Activated naive CD8-positive, alpha-beta T cell treated with anti-CD3 and anti-CD28 coated beads for 36 hours (primary cell): ENCODE measurements around the gene PLA2G3. TPM values are rescaled to one million over a fixed set of nuclear protein-coding genes. Genes with fewer than 3 reads are reported as not detected.
"Not testable (repeated sequence)": the region's sequence is repeated elsewhere in the genome, so short reads cannot be mapped to it uniquely, and the experiment has no call there.

ENCODE experiments used
- DNase-seq: peaks from one replicate; pipeline ENCODE4 v3.0.0; 2021
- H3K27ac Mint-ChIP-seq: one replicate; pipeline ENCODE4 v1.8.0; 2022; ENCODE audit warnings: mild to moderate bottlenecking, moderate library complexity, mixed read lengths
- H3K27me3 Mint-ChIP-seq: one replicate; pipeline ENCODE4 v1.8.0; 2022; ENCODE audit warnings: mild to moderate bottlenecking, mixed read lengths
- H3K36me3 Mint-ChIP-seq: one replicate; pipeline ENCODE4 v1.8.0; 2021; ENCODE audit warnings: mild to moderate bottlenecking, mixed read lengths
- H3K4me1 Mint-ChIP-seq: one replicate; pipeline ENCODE4 v1.8.0; 2021; ENCODE audit warnings: mixed read lengths
- H3K4me3 Mint-ChIP-seq: one replicate; pipeline ENCODE4 v1.8.0; 2022; ENCODE audit warnings: mild to moderate bottlenecking, moderate library complexity, mixed read lengths
- H3K9me3 Mint-ChIP-seq: one replicate; pipeline ENCODE4 v1.8.0; 2022; ENCODE audit warnings: mixed read lengths
- total RNA-seq, 2 experiments: library from RNA; stranded (reverse); gene quantifications; one replicate each; pipeline ENCODE4 v1.2.3, GENCODE V29; 2021

The PLA2G3 gene
- total RNA-seq, 2 experiments from 2014 or later: not detected

DNA sequence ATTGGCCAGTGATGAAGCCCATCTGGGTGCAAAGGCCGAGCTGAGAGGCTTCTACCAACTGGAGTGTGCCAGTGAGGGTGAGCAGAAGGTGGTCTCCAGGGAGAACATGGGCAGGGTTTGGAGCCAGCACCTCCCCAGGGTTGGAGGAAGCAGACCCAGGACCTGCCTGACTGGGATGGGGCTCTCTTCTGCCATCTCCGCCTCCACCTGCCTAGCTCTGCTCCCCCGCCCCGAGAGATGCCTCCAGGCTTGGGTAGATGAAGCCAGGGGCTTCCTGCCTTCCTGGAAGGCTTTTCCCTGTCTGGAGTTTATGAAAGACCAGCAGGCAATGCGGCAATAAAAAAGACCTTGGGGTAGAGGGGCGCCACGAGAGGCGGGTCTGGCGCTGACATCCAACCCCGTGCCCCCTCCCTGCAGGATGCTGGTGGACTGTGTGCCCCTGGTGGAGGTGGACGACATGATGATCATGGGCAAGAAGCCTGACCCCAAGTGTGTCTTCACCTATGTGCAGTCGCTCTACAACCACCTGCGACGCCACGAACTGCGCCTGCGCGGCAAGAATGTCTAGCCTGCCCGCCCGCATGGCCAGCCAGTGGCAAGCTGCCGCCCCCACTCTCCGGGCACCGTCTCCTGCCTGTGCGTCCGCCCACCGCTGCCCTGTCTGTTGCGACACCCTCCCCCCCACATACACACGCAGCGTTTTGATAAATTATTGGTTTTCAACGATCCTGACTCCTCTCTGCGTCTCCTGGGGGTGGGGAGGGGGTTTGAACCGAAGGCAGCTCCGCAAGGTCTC, 36.2 kb downstream of the PLA2G3 start:
- no peak overlapping the region for H3K27ac Mint-ChIP-seq
- H3K36me3 Mint-ChIP-seq: no peaks in the 10 kb centered on the region
- no peaks in the 10 kb centered on the region for H3K9me3 Mint-ChIP-seq
- DNase-seq: no peak
- no peak overlapping the region for H3K4me3 Mint-ChIP-seq
- peaks cover 15% of the 10 kb centered on the region for H3K4me1 Mint-ChIP-seq
- H3K27me3 Mint-ChIP-seq: no peaks in the 10 kb centered on the region

GRCh38 chr22:31103111-31103510, 37.2 kb downstream of the PLA2G3 start:
- DNase-seq: no peak
- Mint-ChIP-seq H3K4me3 (no peak overlapping the region), H3K4me1 (peaks cover 14% of the 10 kb centered on the region), H3K9me3 (no peaks in the 10 kb centered on the region), H3K27me3 (no peaks in the 10 kb centered on the region), H3K27ac (no peak overlapping the region), H3K36me3 (peaks cover 2% of the 10 kb centered on the region)

DNA sequence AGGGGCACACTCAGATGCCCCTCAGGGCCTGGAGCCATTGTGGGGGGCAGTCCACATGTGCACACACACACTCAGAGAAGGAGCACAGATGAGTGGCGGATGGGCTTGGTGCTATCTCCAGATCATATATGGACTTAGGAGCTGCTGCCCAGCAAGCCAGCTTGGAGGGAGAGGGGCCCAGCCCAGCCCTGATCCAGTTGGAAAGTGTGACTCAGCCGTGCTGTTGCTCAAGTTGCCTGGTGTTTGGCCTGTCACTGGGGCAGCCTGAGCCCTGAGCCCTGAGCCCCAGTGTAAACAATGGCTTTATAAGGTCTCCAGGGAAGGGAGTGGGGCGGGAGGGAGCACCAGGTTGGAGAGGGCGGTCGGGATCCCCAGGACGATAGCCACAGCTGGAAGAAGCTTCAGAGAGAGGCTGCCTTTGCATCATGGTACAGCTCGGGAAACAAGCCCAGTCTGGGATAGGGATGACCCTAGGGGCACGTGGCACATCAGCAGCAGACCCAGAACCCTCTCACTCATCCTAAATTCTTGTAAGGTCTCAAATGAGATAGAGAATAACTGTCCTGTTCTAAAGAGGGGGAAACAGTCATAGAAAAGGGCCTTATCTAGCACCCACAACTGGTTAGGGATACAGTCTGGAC, 37.7 kb downstream of the PLA2G3 start:
- peaks cover 8% of the 10 kb centered on the region for H3K4me1 Mint-ChIP-seq
- H3K27ac Mint-ChIP-seq: no peak overlapping the region
- DNase-seq: no peak
- H3K36me3 Mint-ChIP-seq: peaks cover 2% of the 10 kb centered on the region
- H3K9me3 Mint-ChIP-seq: no peaks in the 10 kb centered on the region
- no peak overlapping the region for H3K4me3 Mint-ChIP-seq
- H3K27me3 Mint-ChIP-seq: no peaks in the 10 kb centered on the region

- Mint-ChIP-seq H3K9me3 (no peaks in the 10 kb centered on the region), H3K27me3 (no peaks in the 10 kb centered on the region), H3K27ac (no peak overlapping the region), H3K4me3 (no peak overlapping the region), H3K4me1 (peaks cover under 1% of the 10 kb centered on the region), H3K36me3 (peaks cover 4% of the 10 kb centered on the region)
- no peak for DNase-seq
These were observed 39.4 kb downstream of the PLA2G3 start for GRCh38 chr22:31100762-31101525.

DNA sequence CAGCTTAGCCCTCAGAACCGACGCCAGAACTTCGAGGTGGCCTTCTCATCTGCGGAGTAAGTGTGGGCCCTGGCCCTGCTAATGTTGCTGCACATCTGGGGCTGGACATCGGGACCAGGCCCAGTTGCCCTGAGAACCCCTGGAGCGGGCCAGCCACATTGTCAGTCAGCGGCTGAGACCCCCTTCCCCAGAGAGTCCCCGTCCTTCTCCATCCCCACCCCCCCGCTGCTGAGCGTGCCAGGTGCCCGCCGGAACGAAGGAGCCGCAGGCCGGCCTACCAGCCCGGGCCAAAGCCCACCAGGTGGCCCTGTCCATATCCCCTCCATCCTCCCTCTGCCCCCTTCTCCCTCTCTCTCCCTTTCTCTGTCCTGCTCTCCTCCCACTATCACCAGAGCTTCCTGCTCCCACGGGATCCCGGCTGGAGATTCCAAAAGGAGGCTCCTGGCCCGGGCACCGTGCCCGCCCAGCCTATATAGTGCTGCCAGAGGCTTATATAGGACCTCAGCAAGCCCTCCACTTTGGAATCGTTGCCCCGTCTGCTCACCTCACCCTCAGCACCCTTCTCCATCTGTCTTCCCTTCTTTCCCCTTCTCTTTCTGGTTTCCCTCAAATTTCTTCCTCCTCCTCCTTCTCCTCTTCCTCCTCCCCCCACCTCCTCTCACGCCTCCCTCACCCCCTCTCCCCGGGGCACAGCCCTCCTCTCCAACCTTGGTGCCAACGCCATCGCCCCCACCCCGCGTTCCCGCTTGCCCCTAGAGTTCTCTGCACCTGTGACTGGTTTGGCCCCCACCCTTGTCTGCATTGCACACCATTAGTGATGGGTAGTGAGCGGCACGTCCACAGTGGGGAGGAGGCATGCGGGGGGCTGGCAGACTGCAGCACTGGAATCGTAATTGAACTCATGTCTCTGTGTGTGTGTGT, 40.2 kb downstream of the PLA2G3 start:
- no peaks in the 10 kb centered on the region for H3K9me3 Mint-ChIP-seq
- H3K27ac Mint-ChIP-seq: no peak overlapping the region
- no peak overlapping the region for H3K4me3 Mint-ChIP-seq
- H3K4me1 Mint-ChIP-seq: no peaks in the 10 kb centered on the region
- peaks cover 5% of the 10 kb centered on the region for H3K36me3 Mint-ChIP-seq
- no peak for DNase-seq
- H3K27me3 Mint-ChIP-seq: no peaks in the 10 kb centered on the region

DNA sequence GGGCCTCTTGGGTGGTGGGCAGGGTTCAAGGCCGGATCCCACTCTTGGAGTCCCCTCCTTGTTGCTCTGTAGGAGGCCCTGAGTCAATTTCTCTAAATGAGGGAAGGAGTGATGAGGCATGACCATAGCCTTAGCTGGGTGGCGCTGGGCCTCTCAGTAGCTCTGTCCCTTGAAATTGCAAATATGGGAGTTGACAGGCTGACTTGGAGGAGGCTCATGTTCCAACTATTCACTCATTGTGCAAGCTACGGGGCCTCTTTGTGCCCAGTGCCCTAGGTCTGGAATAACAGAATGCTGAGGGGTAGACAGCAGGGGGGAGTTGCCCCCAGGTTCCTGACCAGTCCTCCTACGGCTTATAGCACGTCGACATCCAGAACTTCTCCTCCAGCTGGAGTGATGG, 40.9 kb downstream of the PLA2G3 start:
- Mint-ChIP-seq H3K4me3 (no peak overlapping the region), H3K36me3 (peaks cover 5% of the 10 kb centered on the region), H3K27ac (no peak overlapping the region), H3K27me3 (no peaks in the 10 kb centered on the region), H3K4me1 (no peaks in the 10 kb centered on the region), H3K9me3 (no peaks in the 10 kb centered on the region)
- no peak for DNase-seq

DNA sequence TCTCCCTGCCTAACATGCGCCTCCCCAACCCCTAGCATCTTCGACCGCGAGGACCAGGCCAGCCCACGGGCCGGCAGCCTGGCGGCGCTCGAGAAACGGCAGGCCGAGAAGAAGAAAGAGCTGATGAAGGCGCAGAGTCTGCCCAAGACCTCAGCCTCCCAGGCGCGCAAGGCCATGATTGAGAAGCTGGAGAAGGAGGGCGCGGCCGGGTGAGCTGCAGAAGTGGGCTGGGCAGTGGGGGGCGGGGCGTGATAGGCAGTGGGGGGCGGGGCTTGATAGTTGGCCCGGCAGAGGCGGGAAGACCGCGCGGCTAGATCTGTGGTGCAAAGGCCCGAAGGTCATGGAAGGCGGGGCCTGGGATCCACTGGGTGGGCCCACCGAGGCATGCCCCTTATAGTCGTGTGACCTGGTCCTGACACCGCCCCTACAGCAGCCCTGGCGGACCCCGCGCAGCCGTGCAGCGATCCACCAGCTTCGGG, 41.6 kb downstream of the PLA2G3 start:
- H3K4me1 Mint-ChIP-seq: no peaks in the 10 kb centered on the region

DNA sequence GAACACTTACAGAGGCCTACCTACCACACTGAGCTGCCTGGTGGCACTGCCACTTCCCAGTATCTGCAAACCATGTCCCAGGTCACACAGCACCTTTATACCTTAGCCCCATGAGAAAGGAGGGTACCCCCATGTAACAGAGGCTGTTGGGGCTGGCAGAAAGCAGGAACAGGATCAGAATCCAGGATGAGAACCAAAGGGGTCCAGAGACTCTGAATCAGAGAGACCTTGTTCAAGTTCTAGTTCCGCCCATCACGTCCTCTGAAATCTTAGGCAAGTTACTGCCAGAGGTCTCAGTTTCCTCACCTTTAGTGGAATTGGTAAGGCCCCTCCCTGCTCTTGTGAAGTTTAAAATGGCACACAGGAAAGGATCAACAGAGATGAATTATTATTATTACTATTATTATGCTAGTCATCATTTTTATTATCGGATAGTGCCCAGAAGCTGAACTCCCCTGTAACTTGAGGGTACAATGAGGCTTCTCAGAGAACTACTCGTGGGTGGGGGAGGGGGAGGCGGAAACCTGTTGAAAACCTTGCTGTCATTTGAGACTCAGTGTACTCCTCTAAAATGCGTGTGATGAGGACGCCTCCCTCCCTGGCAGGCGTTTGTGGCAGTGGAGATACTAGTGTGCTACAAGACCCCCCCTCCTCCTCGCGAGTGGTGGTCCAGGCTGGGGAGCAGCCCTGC, 42.2 kb downstream of the PLA2G3 start:
- Mint-ChIP-seq H3K9me3 (no peaks in the 10 kb centered on the region), H3K27ac (no peak overlapping the region), H3K27me3 (no peaks in the 10 kb centered on the region), H3K36me3 (peaks cover 5% of the 10 kb centered on the region), H3K4me3 (no peak overlapping the region), H3K4me1 (no peaks in the 10 kb centered on the region)
- DNase-seq: no peak

More for the DNA sequence above, 41.6 kb downstream of the PLA2G3 start:
- H3K27ac Mint-ChIP-seq: no peak overlapping the region
- no peak overlapping the region for H3K4me3 Mint-ChIP-seq
- H3K9me3 Mint-ChIP-seq: no peaks in the 10 kb centered on the region
- H3K36me3 Mint-ChIP-seq: peaks cover 5% of the 10 kb centered on the region
- DNase-seq: no peak
- H3K27me3 Mint-ChIP-seq: no peaks in the 10 kb centered on the region

DNA sequence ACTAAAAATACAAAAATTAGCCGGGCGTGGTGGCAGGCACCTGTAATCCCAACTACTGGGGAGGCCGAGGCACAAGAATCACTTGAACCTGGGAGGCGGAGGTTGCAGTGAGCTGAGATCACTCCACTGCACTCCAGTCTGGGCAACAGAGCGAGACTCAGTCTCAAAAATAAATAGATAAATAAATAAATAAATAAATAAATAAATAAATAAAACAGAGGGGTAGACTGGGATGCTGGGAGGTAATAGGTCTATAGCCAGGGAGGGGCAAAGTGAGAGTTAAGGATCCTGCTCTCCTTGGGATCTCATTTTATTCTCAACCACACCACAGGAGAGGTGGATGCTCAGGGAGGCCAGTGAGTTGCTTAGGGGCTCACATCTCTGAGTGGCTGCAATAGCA, 42.8 kb downstream of the PLA2G3 start:
- not testable (repeated sequence) for H3K4me1 Mint-ChIP-seq, DNase-seq, H3K36me3 Mint-ChIP-seq, H3K4me3 Mint-ChIP-seq, H3K9me3 Mint-ChIP-seq, H3K27ac Mint-ChIP-seq, H3K27me3 Mint-ChIP-seq

DNA sequence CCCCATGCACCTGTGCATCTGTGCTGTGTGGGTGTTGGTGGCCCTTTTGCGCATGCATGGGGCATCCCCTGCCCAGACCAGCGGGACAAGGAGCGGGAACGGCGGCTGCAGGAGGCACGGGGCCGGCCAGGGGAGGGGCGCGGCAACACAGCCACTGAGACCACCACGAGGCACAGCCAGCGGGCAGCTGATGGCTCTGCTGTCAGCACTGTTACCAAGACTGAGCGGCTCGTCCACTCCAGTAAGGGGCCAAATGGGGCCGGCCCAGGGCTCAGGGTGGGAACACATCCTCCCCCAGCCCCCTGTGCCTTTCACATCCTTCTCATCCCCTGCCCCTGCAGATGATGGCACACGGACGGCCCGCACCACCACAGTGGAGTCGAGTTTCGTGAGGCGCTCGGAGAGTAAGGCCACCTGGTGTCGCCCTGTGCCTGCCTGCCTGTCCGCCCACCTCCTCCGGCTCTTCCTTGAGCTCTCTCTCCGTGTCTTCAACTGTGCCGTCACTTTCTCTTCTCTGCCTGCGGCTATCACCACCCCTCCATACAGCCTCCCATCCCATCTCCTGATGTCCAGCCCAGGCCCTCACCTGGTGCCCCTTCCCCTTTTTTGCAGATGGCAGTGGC, 43.5 kb downstream of the PLA2G3 start:
- H3K27ac Mint-ChIP-seq: no peak overlapping the region
- H3K4me1 Mint-ChIP-seq: no peaks in the 10 kb centered on the region
- H3K9me3 Mint-ChIP-seq: no peaks in the 10 kb centered on the region
- no peak overlapping the region for H3K4me3 Mint-ChIP-seq
- H3K36me3 Mint-ChIP-seq: peaks cover 5% of the 10 kb centered on the region
- DNase-seq: no peak
- H3K27me3 Mint-ChIP-seq: no peaks in the 10 kb centered on the region

GRCh38 chr22:31095637-31096249, 44.6 kb downstream of the PLA2G3 start:
- no peak overlapping the region for H3K4me3 Mint-ChIP-seq
- H3K4me1 Mint-ChIP-seq: no peaks in the 10 kb centered on the region
- H3K27me3 Mint-ChIP-seq: no peaks in the 10 kb centered on the region
- no peak overlapping the region for H3K27ac Mint-ChIP-seq
- no peak for DNase-seq
- H3K9me3 Mint-ChIP-seq: no peaks in the 10 kb centered on the region
- H3K36me3 Mint-ChIP-seq: peaks cover 5% of the 10 kb centered on the region

DNA sequence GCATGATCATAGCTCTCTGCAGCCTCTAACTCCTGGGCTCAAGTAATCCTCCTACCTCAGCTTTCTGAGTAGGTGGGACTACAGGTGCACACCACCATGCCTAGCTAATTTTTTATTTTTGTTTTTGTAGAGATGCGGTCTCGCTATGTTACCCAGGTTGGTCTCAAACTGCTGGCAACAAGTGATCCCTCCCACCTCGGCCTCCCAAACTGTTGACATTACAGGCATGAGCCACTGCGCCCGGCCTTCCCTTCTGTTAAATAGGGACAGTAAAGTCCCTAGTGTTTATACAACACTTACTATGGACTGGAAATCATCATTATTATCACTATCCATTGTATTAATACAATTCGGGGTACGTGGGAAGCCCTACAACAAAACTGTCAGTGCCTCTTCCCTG, 45.6 kb downstream of the PLA2G3 start:
- no peak overlapping the region for H3K4me3 Mint-ChIP-seq
- DNase-seq: no peak
- peaks cover 5% of the 10 kb centered on the region for H3K36me3 Mint-ChIP-seq
- no peaks in the 10 kb centered on the region for H3K27me3 Mint-ChIP-seq
- H3K9me3 Mint-ChIP-seq: no peaks in the 10 kb centered on the region
- H3K4me1 Mint-ChIP-seq: no peaks in the 10 kb centered on the region
- no peak overlapping the region for H3K27ac Mint-ChIP-seq

GRCh38 chr22:31094021-31094551, 46.2 kb downstream of the PLA2G3 start:
- H3K36me3 Mint-ChIP-seq: peaks cover 5% of the 10 kb centered on the region
- H3K9me3 Mint-ChIP-seq: no peaks in the 10 kb centered on the region
- no peak for DNase-seq
- H3K4me3 Mint-ChIP-seq: no peak overlapping the region
- H3K27ac Mint-ChIP-seq: no peak overlapping the region
- no peaks in the 10 kb centered on the region for H3K4me1 Mint-ChIP-seq
- no peaks in the 10 kb centered on the region for H3K27me3 Mint-ChIP-seq
